ENCODE measurements around the gene SPATA19. TPM values are rescaled to one million over a fixed set of nuclear protein-coding genes. Genes with fewer than 3 reads are reported as not detected.

SPATA19 gene, protein sequence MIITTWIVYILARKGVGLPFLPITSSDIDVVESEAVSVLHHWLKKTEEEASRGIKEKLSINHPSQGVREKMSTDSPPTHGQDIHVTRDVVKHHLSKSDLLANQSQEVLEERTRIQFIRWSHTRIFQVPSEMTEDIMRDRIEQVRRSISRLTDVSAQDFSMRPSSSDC
- not detected for total RNA-seq

DNA sequence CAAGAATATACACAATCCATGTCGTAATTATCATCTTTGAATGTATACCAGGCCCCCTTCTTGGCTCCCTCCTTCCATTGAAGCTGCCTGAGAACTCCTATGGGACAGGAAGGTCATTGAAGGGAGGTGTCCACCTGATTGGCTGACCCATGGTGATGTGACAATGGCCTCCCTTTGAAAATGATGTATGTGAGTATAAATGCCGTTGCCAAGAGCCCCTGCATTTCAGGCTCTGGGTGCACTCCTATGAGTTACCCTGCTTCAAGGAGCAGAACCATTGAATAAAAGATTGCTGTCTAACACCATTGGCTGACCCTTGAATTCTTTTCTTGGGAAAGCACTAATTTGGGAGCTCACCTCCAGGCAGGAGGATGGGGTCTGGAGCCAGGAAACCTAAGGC lies at the start of gene SPATA19:
SPATA19 (minus strand) TSS at position 101 of the 400 bp plus-strand sequence; CDS start at position 34, 67 bp downstream.

Other genes starting within 250 kb of the SPATA19 start
- gene IGSF9B, start 111.5 kb upstream of the SPATA19 start, total RNA-seq, result 86.7 TPM
- gene JAM3, start 223.6 kb upstream of the SPATA19 start, total RNA-seq, result 125 TPM

Measured in camera-type eye (tissue), 1 donor.